AG09319 (cell line): ENCODE results near the gene DAAM2.

Experiments used
- DNase-seq: peaks from one replicate; pipeline ENCODE4 v3.0.0-alpha.2; 2010; ENCODE audit warnings: low read depth; ENCODE audit errors: extremely low read depth
- CTCF ChIP-seq: IDR thresholded peaks from 2 replicates; pipeline ENCODE4 v1.5.1; 2011; ENCODE audit warnings: low read depth, mild to moderate bottlenecking, inconsistent platforms, low read length, moderate library complexity

Gene DAAM2

DNA sequence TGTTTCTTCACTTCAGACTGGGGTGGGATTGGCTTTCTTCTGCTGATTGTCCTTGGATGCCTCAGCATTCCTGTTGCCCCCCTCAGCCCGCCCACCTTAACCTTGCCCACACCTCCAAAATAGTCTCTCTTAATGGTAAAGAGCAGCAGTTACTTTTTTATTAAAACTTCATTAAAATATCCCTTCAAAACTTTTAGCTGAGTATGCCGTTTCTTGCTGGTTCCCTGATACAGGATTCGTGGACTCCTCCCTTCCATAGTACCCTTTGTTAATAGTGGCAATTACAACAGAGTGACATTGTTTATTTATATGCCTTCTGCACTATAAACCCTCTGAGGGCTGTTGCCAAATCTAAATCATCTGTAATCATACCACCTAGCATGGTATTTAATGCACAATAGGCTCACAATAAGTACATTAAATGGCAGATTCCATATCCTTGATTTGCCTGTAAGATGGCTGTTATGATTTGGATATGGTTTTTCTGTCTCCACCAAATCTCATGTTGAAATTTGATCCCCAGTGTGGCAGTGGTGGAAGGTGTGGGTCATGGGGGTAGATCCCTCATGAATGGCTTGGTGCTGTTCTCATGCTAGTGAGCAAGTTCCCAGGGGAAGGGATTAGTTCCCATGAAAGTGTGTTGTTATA lies 145.6 kb downstream of the DAAM2 start:
- DNase-seq = no peak
- TF ChIP-seq CTCF = no peak

- DNase-seq = no peak
- no peak for TF ChIP-seq CTCF
These were observed 146.8 kb downstream of the DAAM2 start for GRCh38 chr6:39938773-39939654.

DNA sequence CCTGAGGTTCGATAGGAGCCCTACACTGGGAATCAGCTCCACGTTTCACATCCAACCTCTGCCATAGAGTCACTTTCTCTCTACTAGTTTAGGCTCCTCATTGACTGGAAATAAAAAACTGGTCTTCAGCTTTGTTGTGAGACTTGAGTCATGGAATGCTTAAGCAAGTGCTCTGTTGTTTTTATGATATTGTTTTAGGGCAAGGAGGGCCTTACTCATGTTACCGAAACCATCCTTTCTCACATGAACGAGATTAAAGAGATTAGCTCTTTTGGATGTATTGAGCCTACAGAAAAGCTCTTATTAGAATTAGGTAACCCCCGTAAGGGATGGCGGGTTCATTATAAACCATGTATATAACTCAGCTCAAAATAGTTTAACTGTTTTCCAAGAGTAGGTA lies 149.0 kb downstream of the DAAM2 start:
- no peak for DNase-seq

DNA sequence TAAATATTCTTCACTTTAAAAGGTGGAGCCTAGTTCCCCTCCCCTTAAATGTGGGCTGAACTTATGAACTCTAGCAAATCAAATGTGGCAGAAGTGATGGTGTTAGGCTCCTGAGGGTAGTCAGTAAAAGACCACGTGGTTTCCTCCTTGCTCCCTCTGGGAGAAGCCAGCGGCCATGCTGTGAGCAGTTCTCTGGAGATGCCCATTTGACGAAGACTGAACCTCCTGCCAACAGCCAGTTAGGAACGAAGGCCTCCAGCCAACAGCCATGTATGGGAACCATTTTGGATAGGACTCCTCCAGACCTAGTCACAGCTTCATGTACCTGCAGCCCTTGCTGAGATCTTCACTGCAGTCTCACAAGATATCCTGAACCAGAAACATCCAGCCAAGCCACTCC lies 149.6 kb downstream of the DAAM2 start:
- no peak for TF ChIP-seq CTCF
- DNase-seq = no peak

More for the DNA sequence above, 149.0 kb downstream of the DAAM2 start:
- TF ChIP-seq CTCF = no peak

GRCh38 chr6:39942903-39943580 lies 150.9 kb downstream of the DAAM2 start:
- no peak for TF ChIP-seq CTCF
- no peak for DNase-seq

DNA sequence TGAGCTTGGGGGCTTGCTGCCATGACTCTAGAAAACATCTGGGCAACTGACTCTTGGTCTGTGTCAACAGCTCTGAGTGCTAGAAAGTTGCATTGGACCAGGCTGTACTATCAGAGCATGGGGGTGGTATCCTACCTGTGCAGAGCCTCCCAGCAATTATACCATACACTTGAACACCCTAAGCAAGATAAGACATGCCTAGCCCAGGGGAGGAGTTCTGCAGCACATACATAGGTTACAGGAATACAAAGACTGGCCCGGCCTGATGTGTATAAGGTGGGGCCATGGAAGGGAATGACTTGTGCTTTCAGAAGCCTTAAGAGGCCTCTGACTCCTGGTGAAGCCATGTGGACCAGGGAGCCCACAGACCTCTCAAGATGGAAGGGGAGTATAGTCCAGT lies 153.4 kb downstream of the DAAM2 start:
- DNase-seq = no peak

More for the DNA sequence above, 153.4 kb downstream of the DAAM2 start:
- no peak for TF ChIP-seq CTCF
